Stomach (tissue), 4 donors: ENCODE data around the gene CIT.

Source experiments
- EP300 ChIP-seq: sonication (generic); formaldehyde crosslinking; IDR thresholded peaks from one replicate; pipeline ENCODE4 v1.6.1; 2017; ENCODE audit warnings: antibody characterized with exemption
- POLR2A ChIP-seq, 4 donors: fragments of 450-650 bp; IDR thresholded peaks; one replicate each; pipeline ENCODE4 v1.6.1; 2016; ENCODE audit warnings: antibody characterized with exemption in 4 of 4, control low read depth in 2 of 4, mild to moderate bottlenecking in 1 of 4, moderate library complexity in 1 of 4
- POLR2AphosphoS5 ChIP-seq, 3 donors: sonication (generic); formaldehyde crosslinking; IDR thresholded peaks; one replicate each; pipeline ENCODE4 v1.6.1; 2016; ENCODE audit warnings: antibody characterized with exemption in 3 of 3
- TF ChIP-seq, protein P1 (sequence below), 7 experiments: fragments of 450-650 bp in 4 of 7; fragments of 200-600 bp in 3 of 7; sonication (generic) in 3 of 7; IDR thresholded peaks; one replicate each; pipeline ENCODE4 v1.5.1; 2016 to 2019; ENCODE audit warnings: antibody characterized with exemption in 7 of 7, control low read depth in 2 of 7, mild to moderate bottlenecking in 1 of 7

DNA sequence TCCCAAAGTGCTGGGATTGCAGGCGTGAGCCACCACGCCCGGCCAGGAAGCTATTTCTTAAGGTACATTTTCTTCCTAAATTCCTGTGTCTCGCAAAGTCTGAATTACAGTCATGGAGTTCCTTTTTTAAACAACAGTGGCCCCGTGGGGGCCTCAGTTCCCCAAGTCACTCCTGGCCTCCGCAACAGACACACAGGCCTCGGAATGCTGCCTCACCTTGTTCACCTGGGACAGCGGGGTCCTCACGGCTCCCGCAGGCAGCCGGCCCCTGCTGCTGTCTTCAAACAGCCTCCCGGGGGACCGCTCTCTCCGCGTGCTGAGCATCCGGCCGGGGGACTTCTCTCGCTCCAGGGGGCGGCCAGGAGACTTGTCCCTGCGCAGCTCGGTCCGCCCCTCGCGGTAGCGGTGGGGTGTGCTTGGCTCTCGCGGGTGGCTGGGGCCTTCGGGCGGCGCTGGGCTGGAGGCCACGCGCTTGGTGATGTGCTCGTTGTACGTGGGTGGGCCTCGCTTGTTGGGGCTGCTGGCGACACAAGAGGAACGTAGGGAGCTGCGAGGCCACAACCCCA is 187.1 kb downstream of the CIT start:
- TF ChIP-seq, protein P1, sequence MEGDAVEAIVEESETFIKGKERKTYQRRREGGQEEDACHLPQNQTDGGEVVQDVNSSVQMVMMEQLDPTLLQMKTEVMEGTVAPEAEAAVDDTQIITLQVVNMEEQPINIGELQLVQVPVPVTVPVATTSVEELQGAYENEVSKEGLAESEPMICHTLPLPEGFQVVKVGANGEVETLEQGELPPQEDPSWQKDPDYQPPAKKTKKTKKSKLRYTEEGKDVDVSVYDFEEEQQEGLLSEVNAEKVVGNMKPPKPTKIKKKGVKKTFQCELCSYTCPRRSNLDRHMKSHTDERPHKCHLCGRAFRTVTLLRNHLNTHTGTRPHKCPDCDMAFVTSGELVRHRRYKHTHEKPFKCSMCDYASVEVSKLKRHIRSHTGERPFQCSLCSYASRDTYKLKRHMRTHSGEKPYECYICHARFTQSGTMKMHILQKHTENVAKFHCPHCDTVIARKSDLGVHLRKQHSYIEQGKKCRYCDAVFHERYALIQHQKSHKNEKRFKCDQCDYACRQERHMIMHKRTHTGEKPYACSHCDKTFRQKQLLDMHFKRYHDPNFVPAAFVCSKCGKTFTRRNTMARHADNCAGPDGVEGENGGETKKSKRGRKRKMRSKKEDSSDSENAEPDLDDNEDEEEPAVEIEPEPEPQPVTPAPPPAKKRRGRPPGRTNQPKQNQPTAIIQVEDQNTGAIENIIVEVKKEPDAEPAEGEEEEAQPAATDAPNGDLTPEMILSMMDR (IDR thresholded peaks at IDR 0.05) = no peak
- TF ChIP-seq EP300 (no peak), POLR2A (IDR thresholded peaks at IDR 0.05) (no peak), POLR2AphosphoS5 (IDR thresholded peaks at IDR 0.05) (no peak)
